GM21360 (cell line): ENCODE data around the gene ARHGAP26.

Experiments used
- ATAC-seq: cut with Tn5 transposase; IDR thresholded peaks from one replicate; pipeline ENCODE4 v1.9.1; 2021; ENCODE audit warnings: mild to moderate bottlenecking, moderate library complexity; ENCODE audit not compliant: unreplicated experiment

The ARHGAP26 gene

GRCh38 chr5:142810743-142811290, 40.6 kb downstream of the ARHGAP26 start:
- no peak for ATAC-seq

- no peak for ATAC-seq
Measured at GRCh38 chr5:142811866-142812557, 41.8 kb downstream of the ARHGAP26 start.

- no peak for ATAC-seq
Measured at GRCh38 chr5:142813220-142813619, 43.0 kb downstream of the ARHGAP26 start.

- ATAC-seq, result no peak
Measured at GRCh38 chr5:142814122-142814521, 43.9 kb downstream of the ARHGAP26 start.

GRCh38 chr5:142815469-142815868, 45.3 kb downstream of the ARHGAP26 start:
- ATAC-seq, result no peak

- no peak for ATAC-seq
Measured at GRCh38 chr5:142816531-142817430, 46.6 kb downstream of the ARHGAP26 start.

- no peak for ATAC-seq
Measured at GRCh38 chr5:142817949-142818431, 47.8 kb downstream of the ARHGAP26 start.

- ATAC-seq, result no peak
Measured at GRCh38 chr5:142819292-142819691, 49.1 kb downstream of the ARHGAP26 start.

- no peak for ATAC-seq
Measured at GRCh38 chr5:142819825-142820224, 49.6 kb downstream of the ARHGAP26 start.

GRCh38 chr5:142820447-142820846, 50.3 kb downstream of the ARHGAP26 start:
- ATAC-seq, result no peak

GRCh38 chr5:142821034-142821732, 51.0 kb downstream of the ARHGAP26 start:
- ATAC-seq, result no peak

GRCh38 chr5:142821733-142822487, 51.7 kb downstream of the ARHGAP26 start:
- peak; percentile 42 for ATAC-seq

- no peak for ATAC-seq
Measured at GRCh38 chr5:142823126-142823525, 52.9 kb downstream of the ARHGAP26 start.

- ATAC-seq, result no peak
Measured at GRCh38 chr5:142823806-142824205, 53.6 kb downstream of the ARHGAP26 start.

- ATAC-seq, result no peak
Measured at GRCh38 chr5:142824391-142824790, 54.2 kb downstream of the ARHGAP26 start.

GRCh38 chr5:142825378-142826089, 55.4 kb downstream of the ARHGAP26 start:
- ATAC-seq, result no peak

- no peak for ATAC-seq
Measured at GRCh38 chr5:142826093-142826492, 55.9 kb downstream of the ARHGAP26 start.

GRCh38 chr5:142826741-142827492, 56.7 kb downstream of the ARHGAP26 start:
- no peak for ATAC-seq
